SK-N-SH (cell line): ENCODE data around the gene MTF2. TPM values are rescaled to one million over a fixed set of nuclear protein-coding genes. Genes with fewer than 3 reads are reported as not detected.

Experiments used
- CTCF ChIA-PET: fragments of 300-600, 350-600 bp; formaldehyde crosslinking; extraction: SDS; loops from one replicate; lab custom pipeline; 2021; lab: Yijun Ruan, JAX
- POLR2A ChIA-PET: fragments of 350-600 bp; sonication (Branson Sonifier 250); formaldehyde crosslinking; extraction: SDS; loops from one replicate; lab custom pipeline; 2020; ENCODE audit warnings: antibody characterized with exemption, inconsistent platforms; lab: Yijun Ruan, JAX
- DNase-seq: peaks from one replicate; pipeline ENCODE4 v3.0.0; 2012
- H2AFZ ChIP-seq: fragments of 200-600 bp; sonication (generic); 2 replicates; pipeline ENCODE4 v1.8.1; 2016; ENCODE audit warnings: antibody characterized with exemption, mild to moderate bottlenecking, low read depth
- H3F3A ChIP-seq: fragments of 200-600 bp; sonication (generic); replicated peaks from 2 replicates; pipeline ENCODE3; 2016; ENCODE audit warnings: antibody characterized with exemption, mild to moderate bottlenecking; ENCODE audit not compliant: insufficient read depth
- H3K27ac ChIP-seq, 2 experiments: fragments of 200-500 bp in 1 of 2; fragments of 200-600 bp in 1 of 2; sonication (Bioruptor generic) in 1 of 2; sonication (generic), shearing (Covaris generic) in 1 of 2; 2 replicates each; pipeline versions ENCODE4 v1.5.1 to v1.6.1; 2014 to 2016; ENCODE audit warnings: low read depth in 2 of 2, inconsistent platforms in 1 of 2, low read length in 1 of 2, mild to moderate bottlenecking in 1 of 2, mixed read lengths in 1 of 2
- H3K27me3 ChIP-seq: fragments of 200-600 bp; sonication (generic), shearing (Covaris generic); 2 replicates; pipeline ENCODE4 v1.6.1; 2016; ENCODE audit warnings: mixed run types; ENCODE audit not compliant: insufficient read depth
- H3K36me3 ChIP-seq, 2 experiments: fragments of 200-500 bp in 1 of 2; fragments of 200-600 bp in 1 of 2; sonication (Bioruptor generic) in 1 of 2; sonication (generic) in 1 of 2; replicated peaks in 1 of 2; 2 replicates each; pipeline versions ENCODE3 to v1.5.1; 2014 to 2016; ENCODE audit warnings: low read length in 1 of 2, mild to moderate bottlenecking in 1 of 2; ENCODE audit not compliant: insufficient read depth in 2 of 2, control insufficient read depth in 1 of 2
- H3K4me1 ChIP-seq, 2 experiments: fragments of 200-500 bp in 1 of 2; fragments of 200-600 bp in 1 of 2; sonication (Bioruptor generic) in 1 of 2; sonication (generic), shearing (Covaris generic) in 1 of 2; 2 replicates each; pipeline versions ENCODE4 v1.5.1 to v1.6.1; 2014 to 2016; ENCODE audit warnings: low read depth in 1 of 2, low read length in 1 of 2, mixed run types in 1 of 2; ENCODE audit not compliant: insufficient read depth in 2 of 2, control insufficient read depth in 1 of 2
- H3K4me2 ChIP-seq: fragments of 200-600 bp; sonication (generic), shearing (Covaris generic); 2 replicates; pipeline ENCODE4 v1.6.1; 2017; ENCODE audit warnings: mixed run types
- H3K4me3 ChIP-seq, 2 experiments: fragments of 200-500 bp in 1 of 2; fragments of 200-600 bp in 1 of 2; sonication (Bioruptor generic) in 1 of 2; sonication (generic), shearing (Covaris generic) in 1 of 2; 2 replicates each; pipeline versions ENCODE4 v1.5.1 to v1.8.1; 2014 to 2016; ENCODE audit warnings: low read depth in 2 of 2, inconsistent platforms in 1 of 2, low read length in 1 of 2, mild to moderate bottlenecking in 1 of 2, mixed read lengths in 1 of 2, moderate library complexity in 1 of 2
- H3K79me2 ChIP-seq: fragments of 200-600 bp; sonication (generic); 2 replicates; pipeline ENCODE4 v1.8.1; 2017; ENCODE audit warnings: mild to moderate bottlenecking; ENCODE audit not compliant: insufficient read depth
- H3K9ac ChIP-seq: fragments of 200-600 bp; sonication (generic); 2 replicates; pipeline ENCODE4 v1.6.1; 2017; ENCODE audit warnings: mixed run types
- H3K9me2 ChIP-seq: fragments of 200-600 bp; sonication (generic); 2 replicates; pipeline ENCODE4 v1.6.1; 2017; ENCODE audit warnings: mixed run types
- H3K9me3 ChIP-seq: fragments of 200-600 bp; sonication (generic); 2 replicates; pipeline ENCODE4 v1.6.1; 2017; ENCODE audit warnings: mixed run types, mild to moderate bottlenecking, moderate library complexity
- H4K20me1 ChIP-seq: fragments of 200-600 bp; sonication (generic); 2 replicates; pipeline ENCODE4 v1.6.1; 2017; ENCODE audit warnings: mild to moderate bottlenecking, mixed run types; ENCODE audit not compliant: insufficient read depth
- EP300 ChIP-seq, 2 experiments: IDR thresholded peaks; 2 replicates each; pipeline versions ENCODE4 v1.4.0 to v1.6.1; 2012; ENCODE audit warnings: borderline replicate concordance in 1 of 2, low read depth in 1 of 2, low read length in 1 of 2
- EZH2phosphoT487 ChIP-seq: fragments of 200-600 bp; sonication (generic); IDR thresholded peaks from 2 replicates; pipeline ENCODE4 v1.6.1; 2017; ENCODE audit warnings: low read depth, mixed run types, mild to moderate bottlenecking, antibody characterized with exemption, moderate library complexity, borderline replicate concordance
- FOXJ3 ChIP-seq: sonication (generic); formaldehyde crosslinking; IDR thresholded peaks from 2 replicates; pipeline ENCODE4 v1.5.1; 2020; ENCODE audit warnings: mild to moderate bottlenecking, missing genetic modification reagents
- GATA2 ChIP-seq: sonication (generic); formaldehyde crosslinking; IDR thresholded peaks from 2 replicates; pipeline ENCODE4 v1.5.0; 2020; ENCODE audit warnings: mild to moderate bottlenecking, missing genetic modification reagents
- JUND ChIP-seq: IDR thresholded peaks from 2 replicates; pipeline ENCODE4 v1.4.0; 2012
- MAX ChIP-seq: IDR thresholded peaks from 2 replicates; pipeline ENCODE4 v1.4.0; 2012; ENCODE audit warnings: low read depth
- MXI1 ChIP-seq: IDR thresholded peaks from 2 replicates; pipeline ENCODE4 v1.6.1; 2012; ENCODE audit warnings: mild to moderate bottlenecking, low read depth, low read length, improper control_type of control experiment
- NFIC ChIP-seq: IDR thresholded peaks from 2 replicates; pipeline ENCODE4 v1.4.0; 2012; ENCODE audit warnings: borderline replicate concordance
- POLR2AphosphoS5 ChIP-seq: IDR thresholded peaks from 2 replicates; pipeline ENCODE4 v1.6.1; 2012; ENCODE audit warnings: low read depth, low read length
- RAD21 ChIP-seq: IDR thresholded peaks from 2 replicates; pipeline ENCODE4 v1.6.1; 2012; ENCODE audit warnings: mild to moderate bottlenecking, low read length
- REST ChIP-seq: IDR thresholded peaks from 2 replicates; pipeline ENCODE4 v1.6.1; 2012; ENCODE audit warnings: mild to moderate bottlenecking, low read depth, low read length, moderate library complexity
- SIN3A ChIP-seq: IDR thresholded peaks from 2 replicates; pipeline ENCODE4 v1.6.1; 2012; ENCODE audit warnings: low read depth, mild to moderate bottlenecking, low read length, moderate library complexity, borderline replicate concordance
- SMC3 ChIP-seq: IDR thresholded peaks from 2 replicates; pipeline ENCODE4 v1.6.1; 2012; ENCODE audit warnings: low read depth, low read length, improper control_type of control experiment
- TAF1 ChIP-seq: IDR thresholded peaks from 2 replicates; pipeline ENCODE4 v1.6.1; 2012; ENCODE audit warnings: low read depth, mild to moderate bottlenecking, low read length, moderate library complexity, borderline replicate concordance
- YY1 ChIP-seq: IDR thresholded peaks from 2 replicates; pipeline ENCODE4 v1.4.0; 2012; ENCODE audit warnings: low read depth, mild to moderate bottlenecking
- WGBS: methylation state at CpG from one replicate; pipeline ENCODE4 v1.1.6; 2017; ENCODE audit warnings: low lambda C conversion rate; 5-methylcytosine and 5-hydroxymethylcytosine counted together
- polyA plus RNA-seq, 3 experiments: library from polyadenylated mRNA; depleted of rRNA; stranded (reverse); fragments of >200 nt; gene quantifications; 2 replicates each; pipeline ENCODE4 v1.2.3, GENCODE V29; 2012
- TF ChIP-seq, protein P1 (sequence below): IDR thresholded peaks from 2 replicates; pipeline ENCODE4; 2012
- TF ChIP-seq, protein P2 (sequence below): IDR thresholded peaks from 2 replicates; pipeline ENCODE4 v1.4.0; 2012; ENCODE audit warnings: low read depth, borderline replicate concordance
- TF ChIP-seq, protein P3 (sequence below): fragments of 200-600 bp; sonication (generic); IDR thresholded peaks from 2 replicates; pipeline ENCODE4 v1.6.1; 2017; ENCODE audit warnings: antibody characterized with exemption, mild to moderate bottlenecking, moderate library complexity

MTF2 gene
- polyA plus RNA-seq, 1 of the 3 experiments (the other 2 are of a cell fraction) = 11.9 TPM

DNA sequence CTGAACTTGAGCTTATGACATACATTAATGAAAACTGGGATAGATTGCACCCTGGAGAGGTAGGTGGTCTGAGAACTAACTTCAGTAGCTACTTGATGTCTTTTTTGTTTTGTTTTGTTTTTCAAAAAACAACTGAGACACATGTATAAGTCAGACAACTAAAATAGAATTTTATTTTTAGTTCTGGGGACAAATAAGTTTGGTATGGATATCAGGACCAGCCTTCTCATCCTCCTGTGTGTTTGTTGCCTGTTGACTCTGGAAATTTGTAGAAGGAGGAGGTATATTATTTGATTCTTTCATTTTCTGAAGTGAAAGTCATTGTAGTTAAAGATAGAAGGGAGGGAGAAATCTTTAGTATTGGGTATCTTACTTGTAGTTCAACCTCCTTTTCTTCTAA, 41.5 kb downstream of the MTF2 start:
- no peaks in the 10 kb centered on the region; a peak in 1 of 4 replicates for H3K4me1 ChIP-seq
- H3K9me2 ChIP-seq = no peaks in the 10 kb centered on the region
- H3K79me2 ChIP-seq = no peaks in the 10 kb centered on the region; the same call in 1 of the 2 replicates
- no peak overlapping the region for H3K9ac ChIP-seq
- H3K27me3 ChIP-seq = no peaks in the 10 kb centered on the region
- H3K27ac ChIP-seq = no peak overlapping the region
- H3K36me3 ChIP-seq = peaks cover 49 to 65% of the 10 kb centered on the region in 2 experiments
- ChIA-PET CTCF (interaction anchor here (1.3 kb wide), 1 partner anchor 261 kb away, joined by 4 read pairs; no protein-coding TSS in a partner anchor), POLR2A (no interaction called here)
- H3F3A ChIP-seq = no peaks in the 10 kb centered on the region
- H3K4me3 ChIP-seq = no peak overlapping the region
- DNase-seq = no peak
- no peaks in the 10 kb centered on the region for H3K9me3 ChIP-seq
- H2AFZ ChIP-seq = no peak overlapping the region
- H4K20me1 ChIP-seq = no peaks in the 10 kb centered on the region
- TF ChIP-seq NFIC (no peak), MXI1 (no peak), FOXJ3 (CRISPR knock-in tag) (no peak), RAD21 (no peak), YY1 (no peak), JUND (no peak), EP300 (IDR thresholded peaks at IDR 0.05; ENCODE audit: borderline replicate concordance in 1 of 2, low read depth in 1 of 2, low read length in 1 of 2) (no peak), SMC3 (no peak), REST (no peak), EZH2phosphoT487 (no peak), TAF1 (no peak)
- TF ChIP-seq, protein P1, sequence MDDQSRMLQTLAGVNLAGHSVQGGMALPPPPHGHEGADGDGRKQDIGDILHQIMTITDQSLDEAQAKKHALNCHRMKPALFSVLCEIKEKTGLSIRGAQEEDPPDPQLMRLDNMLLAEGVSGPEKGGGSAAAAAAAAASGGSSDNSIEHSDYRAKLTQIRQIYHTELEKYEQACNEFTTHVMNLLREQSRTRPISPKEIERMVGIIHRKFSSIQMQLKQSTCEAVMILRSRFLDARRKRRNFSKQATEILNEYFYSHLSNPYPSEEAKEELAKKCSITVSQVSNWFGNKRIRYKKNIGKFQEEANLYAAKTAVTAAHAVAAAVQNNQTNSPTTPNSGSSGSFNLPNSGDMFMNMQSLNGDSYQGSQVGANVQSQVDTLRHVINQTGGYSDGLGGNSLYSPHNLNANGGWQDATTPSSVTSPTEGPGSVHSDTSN = no peak
- H3K4me2 ChIP-seq = no peak overlapping the region

DNA sequence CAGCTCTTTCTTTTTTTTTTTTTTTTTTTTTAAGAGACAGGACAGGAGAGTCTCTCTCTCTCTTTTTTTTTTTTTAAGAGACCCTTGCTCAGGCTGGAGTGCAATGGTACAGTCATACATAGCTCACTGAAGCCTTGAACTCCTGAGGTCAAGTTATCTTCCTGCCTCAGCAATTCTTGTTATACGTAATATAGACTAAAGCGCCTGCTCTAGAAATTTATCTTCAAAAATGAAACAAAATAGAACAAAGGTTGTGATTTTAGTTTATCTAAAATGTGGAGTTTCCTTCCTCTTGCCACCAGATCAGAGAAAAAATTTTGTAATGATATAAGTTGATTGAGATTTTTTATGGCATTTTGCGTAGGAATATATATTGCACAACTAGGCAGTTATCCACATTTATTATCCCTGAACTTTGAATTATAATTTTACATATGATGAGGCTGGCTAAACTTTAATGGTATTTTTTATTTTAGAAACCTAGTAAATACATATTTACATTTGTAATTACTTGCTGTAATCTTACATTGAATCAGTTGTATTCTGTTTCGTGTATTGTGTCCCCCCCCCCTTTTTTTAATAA, 44.2 kb downstream of the MTF2 start:
- H3K36me3 ChIP-seq = peaks cover 58 to 69% of the 10 kb centered on the region in 2 experiments
- no peak overlapping the region for H3K4me3 ChIP-seq
- POLR2A ChIA-PET = interaction anchor here (0.7 kb wide), 1 partner anchor 15 kb away, joined by 9 read pairs; no protein-coding TSS in a partner anchor
- no peak overlapping the region for H2AFZ ChIP-seq
- H3K27ac ChIP-seq = no peak overlapping the region
- no peak for TF ChIP-seq RAD21
- no peak for TF ChIP-seq TAF1
- no peak for TF ChIP-seq GATA2
- TF ChIP-seq POLR2AphosphoS5 = no peak
- no peak for TF ChIP-seq FOXJ3 (CRISPR knock-in tag)
- TF ChIP-seq, protein P2, sequence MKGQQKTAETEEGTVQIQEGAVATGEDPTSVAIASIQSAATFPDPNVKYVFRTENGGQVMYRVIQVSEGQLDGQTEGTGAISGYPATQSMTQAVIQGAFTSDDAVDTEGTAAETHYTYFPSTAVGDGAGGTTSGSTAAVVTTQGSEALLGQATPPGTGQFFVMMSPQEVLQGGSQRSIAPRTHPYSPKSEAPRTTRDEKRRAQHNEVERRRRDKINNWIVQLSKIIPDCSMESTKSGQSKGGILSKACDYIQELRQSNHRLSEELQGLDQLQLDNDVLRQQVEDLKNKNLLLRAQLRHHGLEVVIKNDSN = no peak
- no peak for TF ChIP-seq SIN3A
- no peak for TF ChIP-seq MAX
- TF ChIP-seq, protein P3, sequence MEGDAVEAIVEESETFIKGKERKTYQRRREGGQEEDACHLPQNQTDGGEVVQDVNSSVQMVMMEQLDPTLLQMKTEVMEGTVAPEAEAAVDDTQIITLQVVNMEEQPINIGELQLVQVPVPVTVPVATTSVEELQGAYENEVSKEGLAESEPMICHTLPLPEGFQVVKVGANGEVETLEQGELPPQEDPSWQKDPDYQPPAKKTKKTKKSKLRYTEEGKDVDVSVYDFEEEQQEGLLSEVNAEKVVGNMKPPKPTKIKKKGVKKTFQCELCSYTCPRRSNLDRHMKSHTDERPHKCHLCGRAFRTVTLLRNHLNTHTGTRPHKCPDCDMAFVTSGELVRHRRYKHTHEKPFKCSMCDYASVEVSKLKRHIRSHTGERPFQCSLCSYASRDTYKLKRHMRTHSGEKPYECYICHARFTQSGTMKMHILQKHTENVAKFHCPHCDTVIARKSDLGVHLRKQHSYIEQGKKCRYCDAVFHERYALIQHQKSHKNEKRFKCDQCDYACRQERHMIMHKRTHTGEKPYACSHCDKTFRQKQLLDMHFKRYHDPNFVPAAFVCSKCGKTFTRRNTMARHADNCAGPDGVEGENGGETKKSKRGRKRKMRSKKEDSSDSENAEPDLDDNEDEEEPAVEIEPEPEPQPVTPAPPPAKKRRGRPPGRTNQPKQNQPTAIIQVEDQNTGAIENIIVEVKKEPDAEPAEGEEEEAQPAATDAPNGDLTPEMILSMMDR = no peak
- TF ChIP-seq, protein P1 = no peak
- no peak for TF ChIP-seq EP300 (IDR thresholded peaks at IDR 0.05; ENCODE audit: borderline replicate concordance in 1 of 2, low read depth in 1 of 2, low read length in 1 of 2)
- H4K20me1 ChIP-seq = no peaks in the 10 kb centered on the region
- H3F3A ChIP-seq = no peaks in the 10 kb centered on the region
- no peaks in the 10 kb centered on the region for H3K27me3 ChIP-seq
- no peaks in the 10 kb centered on the region for H3K9me2 ChIP-seq
- no peaks in the 10 kb centered on the region; the same call in 1 of the 2 replicates for H3K79me2 ChIP-seq
- no peaks in the 10 kb centered on the region; a peak in 1 of 4 replicates for H3K4me1 ChIP-seq
- CTCF ChIA-PET = no interaction called here
- DNase-seq = no peak
- H3K9me3 ChIP-seq = no peaks in the 10 kb centered on the region
- H3K9ac ChIP-seq = no peak overlapping the region
- 99% methylated on average over 4 of the region's 4 CpGs for WGBS
- no peak overlapping the region for H3K4me2 ChIP-seq
